K562 (cell line): Measurements from ENCODE around the gene MIS18A. TPM values are rescaled to one million over a fixed set of nuclear protein-coding genes. Genes with fewer than 3 reads are reported as not detected.
A peak's percentile ranks its signal among the peaks of the same experiment; 100 is the strongest.

Experiments
- MYNN ChIP-seq, 2 experiments: sonication (generic); formaldehyde crosslinking in 1 of 2; IDR thresholded peaks; 2 replicates each; pipeline versions ENCODE4 v1.5.0 to v1.6.1; 2016 to 2020; ENCODE audit warnings: antibody characterized with exemption in 1 of 2, missing genetic modification reagents in 1 of 2
- POLR2A ChIP-seq: fragments of 450-650 bp; conservative IDR thresholded peaks from 2 replicates; pipeline ENCODE4 v1.6.1; 2016
- SMARCE1 ChIP-seq: fragments of 450-650 bp; IDR thresholded peaks from 2 replicates; pipeline ENCODE4 v1.7.1; 2016; ENCODE audit warnings: mild to moderate bottlenecking
- ZNF695 ChIP-seq: fragments of 450-650 bp; formaldehyde crosslinking; IDR thresholded peaks from 2 replicates; pipeline ENCODE4 v1.4.0; 2020; ENCODE audit warnings: mild to moderate bottlenecking, moderate library complexity
- polyA plus RNA-seq, 8 experiments: library from polyadenylated mRNA; depleted of rRNA in 4 of 8; stranded (reverse) in 5 of 8; unstranded in 3 of 8; fragments of >200 nt; fragmentation: Nextera tagmentation in 2 of 8; fragmentation: Illumina TruSeq in 1 of 8; extraction: Ambion mirVana in 2 of 8; extraction: Trizol in 1 of 8; gene quantifications; 2 replicates each; pipeline versions ENCODE4 v1.2.1 to v1.2.3, GENCODE V29; 2011 to 2014; ENCODE audit warnings: inconsistent platforms in 1 of 8, missing spikeins in 1 of 8
- total RNA-seq, 7 experiments: library from RNA; depleted of rRNA in 6 of 7; stranded (reverse); fragments of >200 nt in 6 of 7; fragmentation: Illumina TruSeq in 2 of 7; extraction: Trizol in 2 of 7; gene quantifications; 2 replicates each; pipeline versions ENCODE4 v1.2.1 to v1.2.3, GENCODE V29; 2011 to 2021; ENCODE audit warnings: low replicate concordance in 1 of 7
- TF ChIP-seq, protein P1 (sequence below), 2 experiments: fragments of 450-650 bp; conservative IDR thresholded peaks; 2 replicates each; pipeline ENCODE4 v1.6.1; 2017; ENCODE audit warnings: mild to moderate bottlenecking in 2 of 2, moderate library complexity in 2 of 2
- TF ChIP-seq, protein P2 (sequence below), 3 experiments: fragments of 200-800 bp in 1 of 3; sonication (Bioruptor generic) in 1 of 3; sonication (generic) in 1 of 3; formaldehyde crosslinking in 1 of 3; IDR thresholded peaks; 2 replicates each; pipeline versions ENCODE4 v1.6.1 to v1.8.0; 2016 to 2022; ENCODE audit warnings: mild to moderate bottlenecking in 2 of 3, missing compliant biosample characterization in 2 of 3, missing genetic modification characterization in 2 of 3, missing genetic modification reagents in 1 of 3
- TF ChIP-seq, protein P3 (sequence below), 3 experiments: IDR thresholded peaks in 2 of 3; conservative IDR thresholded peaks in 1 of 3; 2 replicates each; pipeline ENCODE4 v1.5.1; 2011 to 2012; ENCODE audit warnings: low read length in 3 of 3, mild to moderate bottlenecking in 3 of 3, control low read depth in 2 of 3, improper control_type of control experiment in 1 of 3, inconsistent platforms in 1 of 3, low read depth in 1 of 3, mixed read lengths in 1 of 3, moderate library complexity in 1 of 3; ENCODE audit not compliant: insufficient read depth in 2 of 3
- TF ChIP-seq, protein P4 (sequence below): sonication (generic); formaldehyde crosslinking; IDR thresholded peaks from 2 replicates; pipeline ENCODE4 v1.8.1; 2023; ENCODE audit warnings: mild to moderate bottlenecking, missing genetic modification reagents

MIS18A gene
- total and polyA plus RNA-seq, 9 of the 15 experiments (the other 6 are each of a cell fraction or from before 2014, with no cell fraction given): 17.7 to 75.3 (median 60.3) TPM

DNA sequence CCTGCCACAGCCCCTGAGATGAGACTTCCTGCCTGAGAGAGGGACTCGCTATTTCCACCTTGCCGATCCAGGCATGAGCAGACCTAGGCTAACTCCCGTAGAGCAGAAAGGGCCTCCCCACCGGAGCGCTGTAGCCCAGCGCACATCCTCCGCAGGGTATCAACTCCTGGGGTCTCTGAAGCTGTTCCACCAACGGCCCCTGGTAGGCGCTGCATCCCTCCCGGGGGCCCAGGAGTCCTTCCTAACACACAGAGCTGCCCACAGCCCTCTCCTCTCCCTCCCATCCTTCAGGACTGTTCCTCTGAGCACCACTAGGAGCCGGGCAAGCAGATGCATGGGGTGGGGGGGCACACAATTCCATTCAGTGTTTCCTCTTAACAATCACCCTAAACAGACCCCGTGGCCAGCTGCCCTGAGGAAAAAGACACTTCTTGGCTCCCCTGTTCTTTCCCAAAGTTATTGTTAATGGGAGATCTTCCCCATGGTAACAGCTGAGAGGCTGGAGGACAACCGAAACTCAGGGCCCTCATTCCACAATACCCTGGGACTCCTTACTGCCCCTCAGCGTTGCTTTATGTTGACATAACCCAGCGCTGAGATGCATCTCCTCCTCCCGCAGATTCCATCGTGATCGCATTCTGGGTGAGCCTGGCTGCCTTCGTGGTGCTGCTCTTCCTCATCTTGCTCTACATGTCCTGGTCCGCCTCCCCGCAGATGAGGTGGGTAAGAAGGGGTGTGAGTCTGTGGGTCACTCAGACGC lies 27.4 kb upstream of the MIS18A start (continued):
- TF ChIP-seq, protein P1, sequence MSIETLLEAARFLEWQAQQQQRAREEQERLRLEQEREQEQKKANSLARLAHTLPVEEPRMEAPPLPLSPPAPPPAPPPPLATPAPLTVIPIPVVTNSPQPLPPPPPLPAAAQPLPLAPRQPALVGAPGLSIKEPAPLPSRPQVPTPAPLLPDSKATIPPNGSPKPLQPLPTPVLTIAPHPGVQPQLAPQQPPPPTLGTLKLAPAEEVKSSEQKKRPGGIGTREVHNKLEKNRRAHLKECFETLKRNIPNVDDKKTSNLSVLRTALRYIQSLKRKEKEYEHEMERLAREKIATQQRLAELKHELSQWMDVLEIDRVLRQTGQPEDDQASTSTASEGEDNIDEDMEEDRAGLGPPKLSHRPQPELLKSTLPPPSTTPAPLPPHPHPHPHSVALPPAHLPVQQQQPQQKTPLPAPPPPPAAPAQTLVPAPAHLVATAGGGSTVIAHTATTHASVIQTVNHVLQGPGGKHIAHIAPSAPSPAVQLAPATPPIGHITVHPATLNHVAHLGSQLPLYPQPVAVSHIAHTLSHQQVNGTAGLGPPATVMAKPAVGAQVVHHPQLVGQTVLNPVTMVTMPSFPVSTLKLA (conservative IDR thresholded peaks at IDR 0.05): no peak
- no peak for TF ChIP-seq MYNN (IDR thresholded peaks at IDR 0.05)
- no peak for TF ChIP-seq MYNN (CRISPR knock-in tag; IDR thresholded peaks at IDR 0.05)
- TF ChIP-seq, protein P2, sequence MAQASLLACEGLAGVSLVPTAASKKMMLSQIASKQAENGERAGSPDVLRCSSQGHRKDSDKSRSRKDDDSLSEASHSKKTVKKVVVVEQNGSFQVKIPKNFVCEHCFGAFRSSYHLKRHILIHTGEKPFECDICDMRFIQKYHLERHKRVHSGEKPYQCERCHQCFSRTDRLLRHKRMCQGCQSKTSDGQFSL (CRISPR knock-in tag; IDR thresholded peaks at IDR 0.05): peak; percentile 69; the same call in 1 of the 2 replicates
- TF ChIP-seq, protein P2 (tag; IDR thresholded peaks at IDR 0.05): peak in 1 of 2 experiments; percentile 49; a peak in 1 of 4 replicates
- no peak for TF ChIP-seq SMARCE1
- TF ChIP-seq ZNF695 (CRISPR knock-in tag): no peak
- TF ChIP-seq, protein P3, sequence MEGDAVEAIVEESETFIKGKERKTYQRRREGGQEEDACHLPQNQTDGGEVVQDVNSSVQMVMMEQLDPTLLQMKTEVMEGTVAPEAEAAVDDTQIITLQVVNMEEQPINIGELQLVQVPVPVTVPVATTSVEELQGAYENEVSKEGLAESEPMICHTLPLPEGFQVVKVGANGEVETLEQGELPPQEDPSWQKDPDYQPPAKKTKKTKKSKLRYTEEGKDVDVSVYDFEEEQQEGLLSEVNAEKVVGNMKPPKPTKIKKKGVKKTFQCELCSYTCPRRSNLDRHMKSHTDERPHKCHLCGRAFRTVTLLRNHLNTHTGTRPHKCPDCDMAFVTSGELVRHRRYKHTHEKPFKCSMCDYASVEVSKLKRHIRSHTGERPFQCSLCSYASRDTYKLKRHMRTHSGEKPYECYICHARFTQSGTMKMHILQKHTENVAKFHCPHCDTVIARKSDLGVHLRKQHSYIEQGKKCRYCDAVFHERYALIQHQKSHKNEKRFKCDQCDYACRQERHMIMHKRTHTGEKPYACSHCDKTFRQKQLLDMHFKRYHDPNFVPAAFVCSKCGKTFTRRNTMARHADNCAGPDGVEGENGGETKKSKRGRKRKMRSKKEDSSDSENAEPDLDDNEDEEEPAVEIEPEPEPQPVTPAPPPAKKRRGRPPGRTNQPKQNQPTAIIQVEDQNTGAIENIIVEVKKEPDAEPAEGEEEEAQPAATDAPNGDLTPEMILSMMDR (IDR thresholded peaks at IDR 0.05 in 2 of 3, conservative IDR thresholded peaks at IDR 0.05 in 1 of 3; ENCODE audit: insufficient read depth in 2 of 3, low read depth in 1 of 3, low read length in 3 of 3): peak; percentile 30 to 56 (median 52)
- TF ChIP-seq, protein P4, sequence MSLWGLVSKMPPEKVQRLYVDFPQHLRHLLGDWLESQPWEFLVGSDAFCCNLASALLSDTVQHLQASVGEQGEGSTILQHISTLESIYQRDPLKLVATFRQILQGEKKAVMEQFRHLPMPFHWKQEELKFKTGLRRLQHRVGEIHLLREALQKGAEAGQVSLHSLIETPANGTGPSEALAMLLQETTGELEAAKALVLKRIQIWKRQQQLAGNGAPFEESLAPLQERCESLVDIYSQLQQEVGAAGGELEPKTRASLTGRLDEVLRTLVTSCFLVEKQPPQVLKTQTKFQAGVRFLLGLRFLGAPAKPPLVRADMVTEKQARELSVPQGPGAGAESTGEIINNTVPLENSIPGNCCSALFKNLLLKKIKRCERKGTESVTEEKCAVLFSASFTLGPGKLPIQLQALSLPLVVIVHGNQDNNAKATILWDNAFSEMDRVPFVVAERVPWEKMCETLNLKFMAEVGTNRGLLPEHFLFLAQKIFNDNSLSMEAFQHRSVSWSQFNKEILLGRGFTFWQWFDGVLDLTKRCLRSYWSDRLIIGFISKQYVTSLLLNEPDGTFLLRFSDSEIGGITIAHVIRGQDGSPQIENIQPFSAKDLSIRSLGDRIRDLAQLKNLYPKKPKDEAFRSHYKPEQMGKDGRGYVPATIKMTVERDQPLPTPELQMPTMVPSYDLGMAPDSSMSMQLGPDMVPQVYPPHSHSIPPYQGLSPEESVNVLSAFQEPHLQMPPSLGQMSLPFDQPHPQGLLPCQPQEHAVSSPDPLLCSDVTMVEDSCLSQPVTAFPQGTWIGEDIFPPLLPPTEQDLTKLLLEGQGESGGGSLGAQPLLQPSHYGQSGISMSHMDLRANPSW (CRISPR knock-in tag): no peak
- 0 out of 2 replicates have a peak, but pooled peaks have one; percentile 7 for TF ChIP-seq POLR2A
- TF ChIP-seq, all 486 proteins: peak for 4
